Fibroblast of gingiva (primary cell): ENCODE measurements around the gene GPR42.

ENCODE experiments used
- DNase-seq: peaks from one replicate; pipeline ENCODE4 v3.0.0-alpha.2; 2011; ENCODE audit warnings: low read depth

Gene GPR42

GRCh38 chr19:35370722-35371121 is at the start of gene GPR42:
TSS of gene GPR42 (plus strand) at chr19:35371068. CDS start at chr19:35371360, 292 bp downstream.
- no peak for DNase-seq

- no peak for DNase-seq
Measured at GRCh38 chr19:35321291-35321690, 49.6 kb upstream of the GPR42 start.

GRCh38 chr19:35322014-35322413 is 48.9 kb upstream of the GPR42 start:
- DNase-seq = no peak

- DNase-seq = no peak
Measured at GRCh38 chr19:35327642-35328041, 43.2 kb upstream of the GPR42 start.

- no peak for DNase-seq
Measured at GRCh38 chr19:35328851-35329285, 42.0 kb upstream of the GPR42 start, which contains the start of gene CD22. TSS of gene CD22 (plus strand) at chr19:35329187. CDS start at chr19:35332041, 2,854 bp downstream.

- no peak for DNase-seq
Measured at GRCh38 chr19:35329323-35329722, 41.5 kb upstream of the GPR42 start.

- DNase-seq = no peak
Measured at GRCh38 chr19:35330475-35330874, 40.4 kb upstream of the GPR42 start.

GRCh38 chr19:35331551-35332214 is 39.2 kb upstream of the GPR42 start:
- no peak for DNase-seq

GRCh38 chr19:35332817-35333216 is 38.1 kb upstream of the GPR42 start:
- DNase-seq = no peak

- no peak for DNase-seq
Measured at GRCh38 chr19:35334144-35334753, 36.6 kb upstream of the GPR42 start.

GRCh38 chr19:35336166-35336955 is 34.5 kb upstream of the GPR42 start:
- DNase-seq = no peak

GRCh38 chr19:35337097-35337983 is 33.5 kb upstream of the GPR42 start:
- no peak for DNase-seq

- no peak for DNase-seq
Measured at GRCh38 chr19:35337984-35338296, 32.9 kb upstream of the GPR42 start.

- no peak for DNase-seq
Measured at GRCh38 chr19:35340431-35340830, 30.4 kb upstream of the GPR42 start.

- no peak for DNase-seq
Measured at GRCh38 chr19:35341006-35341405, 29.9 kb upstream of the GPR42 start.

GRCh38 chr19:35341565-35342225 is 29.2 kb upstream of the GPR42 start:
- DNase-seq = no peak

GRCh38 chr19:35342430-35342829 is 28.4 kb upstream of the GPR42 start:
- no peak for DNase-seq

GRCh38 chr19:35344511-35345031 is 26.3 kb upstream of the GPR42 start:
- no peak for DNase-seq

GRCh38 chr19:35345671-35346111 is 25.2 kb upstream of the GPR42 start:
- DNase-seq = no peak

GRCh38 chr19:35346193-35347052 is 24.4 kb upstream of the GPR42 start:
- no peak for DNase-seq
